GM12878 (cell line): ENCODE measurements around the gene POLR1D. TPM values are rescaled to one million over a fixed set of nuclear protein-coding genes. Genes with fewer than 3 reads are reported as not detected.

Experiments used
- ATAC-seq: fragments of 200-7000 bp; cut with Tn5 transposase; 3 replicates; pipeline ENCODE4 v1.9.1; 2020; ENCODE audit warnings: mild to moderate bottlenecking, moderate library complexity
- BruUV-seq: library from RNA; stranded (reverse); fragments of 400-500 nt; replicated peaks from 2 replicates; lab custom pipeline; 2021; lab: Mats Ljungman, UMichigan
- CTCF ChIA-PET: fragments of 300-600 bp; sonication (Branson Sonifier 250); formaldehyde crosslinking; extraction: SDS; loops from one replicate; lab custom pipeline; 2021; ENCODE audit warnings: inconsistent platforms; lab: Yijun Ruan, JAX
- POLR2A ChIA-PET: fragments of 350-600 bp; formaldehyde crosslinking; extraction: SDS; loops from one replicate; lab custom pipeline; 2021; ENCODE audit warnings: inconsistent platforms; lab: Charles Lee
- RAD21 ChIA-PET: fragments of 300-600 bp; sonication (Branson Sonifier 250); formaldehyde crosslinking; loops from one replicate; lab custom pipeline; 2023; ENCODE audit warnings: antibody characterized with exemption; ENCODE audit not compliant: unreplicated experiment; lab: Charles Lee
- SMC1A ChIA-PET: fragments of 300-600 bp; sonication (Branson Sonifier 250); formaldehyde crosslinking; loops from one replicate; lab custom pipeline; 2023; ENCODE audit not compliant: unreplicated experiment, uncharacterized antibody; lab: Charles Lee
- DNase-seq: peaks from one replicate; pipeline ENCODE4 v3.0.0-alpha.2; 2011; ENCODE audit warnings: low read depth, low spot score
- FAIRE-seq: peaks from 3 replicates; lab custom pipeline; 2011; peaks lifted over from hg19 to GRCh38; lab: Jason Lieb, UNC
- H2AFZ ChIP-seq: 2 replicates; pipeline ENCODE4 v1.6.0; 2011; ENCODE audit warnings: low read depth, low read length, control low read depth; ENCODE audit not compliant: control insufficient read depth
- H3K27ac ChIP-seq: 2 replicates; pipeline ENCODE4 v1.5.1; 2011; ENCODE audit warnings: control low read depth; ENCODE audit not compliant: control insufficient read depth, insufficient read depth
- H3K27me3 ChIP-seq, 2 experiments: replicated peaks in 1 of 2; 2 replicates each; pipeline versions ENCODE4 v1.6.0 to v1.6.1; 2011; ENCODE audit warnings: low read length in 1 of 2; ENCODE audit not compliant: control insufficient read depth in 2 of 2, insufficient read depth in 2 of 2
- H3K36me3 ChIP-seq, 2 experiments: 2 replicates each; pipeline ENCODE4 v1.5.1; 2011; ENCODE audit warnings: low read length in 1 of 2; ENCODE audit not compliant: control insufficient read depth in 2 of 2, insufficient read depth in 2 of 2
- H3K4me1 ChIP-seq: 2 replicates; pipeline ENCODE4 v1.6.1; 2011; ENCODE audit warnings: mild to moderate bottlenecking, low read length, moderate library complexity, mixed read lengths; ENCODE audit not compliant: control insufficient read depth, insufficient read depth
- H3K4me2 ChIP-seq: 2 replicates; pipeline ENCODE4 v1.6.0; 2011; ENCODE audit warnings: control low read depth; ENCODE audit not compliant: control insufficient read depth, insufficient read depth
- H3K4me3 ChIP-seq: fragments of 200-600 bp; sonication (generic); 2 replicates; pipeline ENCODE4 v1.5.1; 2016
- H3K79me2 ChIP-seq: 2 replicates; pipeline ENCODE4 v1.6.0; 2011; ENCODE audit warnings: low read length; ENCODE audit not compliant: control insufficient read depth, insufficient read depth
- H3K9ac ChIP-seq: 2 replicates; pipeline ENCODE4 v1.8.0; 2011; ENCODE audit warnings: low read length, control low read depth, mixed read lengths; ENCODE audit not compliant: control insufficient read depth, insufficient read depth
- H3K9me3 ChIP-seq: replicated peaks from 3 replicates; pipeline ENCODE4 v1.5.1; 2011; ENCODE audit warnings: mild to moderate bottlenecking, low read length; ENCODE audit not compliant: control insufficient read depth, insufficient read depth
- H4K20me1 ChIP-seq: 2 replicates; pipeline ENCODE4 v1.6.0; 2011; ENCODE audit not compliant: control insufficient read depth, insufficient read depth
- CBX5 ChIP-seq: sonication (generic); IDR thresholded peaks from 2 replicates; pipeline ENCODE4 v1.6.1; 2016; ENCODE audit warnings: low read depth, moderate library complexity, mild to moderate bottlenecking, inconsistent platforms
- CREM ChIP-seq: IDR thresholded peaks from 2 replicates; pipeline ENCODE4 v1.6.1; 2014; ENCODE audit warnings: antibody characterized with exemption, low read depth
- JUND ChIP-seq: IDR thresholded peaks from 2 replicates; pipeline ENCODE4 v1.6.1; 2012; ENCODE audit warnings: low read depth, mild to moderate bottlenecking, low read length, improper control_type of control experiment, moderate library complexity
- NBN ChIP-seq: fragments of 450-650 bp; IDR thresholded peaks from 2 replicates; pipeline ENCODE4 v1.6.1; 2016
- RB1 ChIP-seq: fragments of 450-650 bp; formaldehyde crosslinking; IDR thresholded peaks from 2 replicates; pipeline ENCODE4 v1.6.1; 2017; ENCODE audit warnings: mild to moderate bottlenecking, borderline replicate concordance
- ZNF384 ChIP-seq: IDR thresholded peaks from 2 replicates; pipeline ENCODE4 v1.6.1; 2012; ENCODE audit warnings: low read depth, mild to moderate bottlenecking, low read length, improper control_type of control experiment, borderline replicate concordance
- WGBS: methylation state at CpG from one replicate; pipeline ENCODE4 v1.1.6; 2016; ENCODE audit warnings: low lambda C conversion rate; ENCODE audit not compliant: insufficient replicate concordance, insufficient coverage; ENCODE audit errors: missing lambda C conversion rate; 5-methylcytosine and 5-hydroxymethylcytosine counted together
- in situ Hi-C: fragments of 300-500 bp; cut with MboI; formaldehyde crosslinking; loops from 9 replicates; pipeline ENCODE4 v1.14.3; 2018; ENCODE audit warnings: mixed read lengths
- intact Hi-C: fragments of 100-400 bp; cut with micrococcal nuclease; formaldehyde crosslinking; loops from one replicate; pipeline ENCODE4 v1.14.2; 2022; ENCODE audit not compliant: unreplicated experiment
- polyA plus RNA-seq, 11 experiments: library from polyadenylated mRNA; depleted of rRNA in 4 of 11; unstranded in 6 of 11; stranded (reverse) in 5 of 11; fragments of >200 nt; fragmentation: Nextera tagmentation in 4 of 11; fragmentation: Illumina TruSeq in 1 of 11; extraction: Ambion mirVana in 4 of 11; extraction: Trizol in 1 of 11; gene quantifications; 1 replicate in 1 of 11; 2 replicates in 10 of 11; pipeline versions ENCODE4 v1.2.1 to v1.2.3, GENCODE V29; 2011 to 2016; ENCODE audit warnings: inconsistent platforms in 2 of 11, missing spikeins in 2 of 11, low read depth in 1 of 11
- total RNA-seq, 4 experiments: library from RNA; depleted of rRNA in 3 of 4; stranded (reverse); fragments of >200 nt in 3 of 4; fragmentation: Illumina TruSeq in 1 of 4; extraction: Trizol in 1 of 4; gene quantifications; 2 replicates each; pipeline versions ENCODE4 v1.2.1 to v1.2.3, GENCODE V29; 2013 to 2021

POLR1D gene
- total and polyA plus RNA-seq, 10 of the 15 experiments (the other 5 are each of a cell fraction or from before 2014, with no cell fraction given): 119 to 223 (median 160) TPM

DNA sequence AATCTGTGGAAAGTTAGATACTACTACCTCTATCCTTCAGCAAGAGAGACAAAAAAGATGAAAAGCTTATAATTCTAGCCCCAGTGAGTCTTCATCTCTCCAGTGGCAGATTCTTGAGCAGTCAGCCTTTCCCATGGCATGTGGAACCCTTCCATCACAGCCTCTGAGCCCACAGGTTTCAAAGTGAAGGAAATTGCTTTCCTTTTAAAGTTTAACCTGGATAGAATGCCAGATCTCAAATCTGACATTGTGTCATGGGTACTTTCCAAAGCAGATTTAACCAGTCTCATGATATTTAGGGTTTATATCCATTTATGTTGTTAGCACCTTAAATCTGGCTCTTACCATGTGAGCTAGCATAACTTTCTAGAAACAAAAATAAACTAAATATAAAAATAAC lies 39.3 kb downstream of the POLR1D start:
- Histone ChIP-seq H3K4me2 (no peak overlapping the region), H2AFZ (no peak overlapping the region), H3K79me2 (no peaks in the 10 kb centered on the region), H3K36me3 (peaks cover 0 to 14% of the 10 kb centered on the region in 2 experiments; a peak in 3 of 4 replicates), H3K27ac (no peak overlapping the region), H4K20me1 (no peaks in the 10 kb centered on the region; the same call in 1 of the 2 replicates), H3K9ac (no peak overlapping the region), H3K27me3 (no peaks in the 10 kb centered on the region), H3K9me3 (no peaks in the 10 kb centered on the region), H3K4me3 (no peak overlapping the region), H3K4me1 (no peaks in the 10 kb centered on the region)
- in situ Hi-C loops: no loop called here
- SMC1A ChIA-PET: no interaction called here
- no peak for FAIRE-seq
- TF ChIP-seq RB1: no peak
- TF ChIP-seq CREM: no peak
- CTCF ChIA-PET: interaction anchor here (1.4 kb wide), 1 partner anchor 17 kb away, joined by 4 read pairs; no protein-coding TSS in a partner anchor
- POLR2A ChIA-PET: interaction anchor here (1.4 kb wide), 1 partner anchor 15 kb away, joined by 3 read pairs; no protein-coding TSS in a partner anchor
- ATAC-seq: no peak
- no peak for DNase-seq
- RAD21 ChIA-PET: no interaction called here
- intact Hi-C loops: no loop called here
- no TSS peak for BruUV-seq

DNA sequence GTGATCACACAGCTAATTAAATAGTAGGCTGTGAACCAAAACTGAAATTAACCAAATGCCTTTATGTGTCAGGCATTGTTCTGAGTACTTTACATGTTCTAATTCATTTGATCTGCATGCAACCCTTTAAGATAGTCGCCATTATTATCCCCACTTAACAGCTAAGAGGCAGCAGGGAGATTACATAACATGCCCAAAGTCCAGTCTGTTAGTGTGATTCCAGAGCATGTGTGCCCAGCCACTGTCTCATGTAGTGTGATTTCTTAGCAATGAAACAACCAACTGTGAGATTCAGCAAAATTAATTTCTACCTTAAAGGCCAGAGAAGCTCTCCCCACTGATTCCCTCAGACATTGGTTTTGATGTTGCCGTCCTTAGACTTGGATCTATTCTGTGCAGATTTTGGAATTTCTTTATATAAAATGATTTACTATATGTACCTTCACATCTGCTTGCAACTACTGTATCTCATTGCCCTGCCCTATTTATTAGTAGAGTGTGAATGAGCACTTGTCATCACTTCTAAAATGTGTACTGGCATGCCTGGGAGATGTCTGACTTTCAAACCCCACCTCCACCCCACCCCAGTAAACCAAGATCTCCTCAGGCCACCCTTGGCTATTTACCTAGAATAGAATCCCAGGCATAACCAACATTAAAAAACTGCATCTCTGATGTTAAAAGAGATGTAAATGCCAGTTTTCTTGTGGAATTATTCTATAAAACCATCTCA lies 41.2 kb downstream of the POLR1D start:
- Histone ChIP-seq H4K20me1 (no peaks in the 10 kb centered on the region), H3K36me3 (peaks cover 0 to 17% of the 10 kb centered on the region in 2 experiments), H3K27ac (no peak overlapping the region), H3K4me2 (no peak overlapping the region), H3K9me3 (no peaks in the 10 kb centered on the region), H3K79me2 (no peaks in the 10 kb centered on the region), H3K9ac (no peak overlapping the region), H2AFZ (no peak overlapping the region), H3K4me3 (no peak overlapping the region), H3K4me1 (no peaks in the 10 kb centered on the region), H3K27me3 (no peaks in the 10 kb centered on the region)
- ChIA-PET POLR2A (no interaction called here), SMC1A (no interaction called here), RAD21 (no interaction called here), CTCF (interaction anchor here (1.6 kb wide), 1 partner anchor 164 kb away, joined by 4 read pairs; no protein-coding TSS in a partner anchor)
- TF ChIP-seq JUND: no peak
- TF ChIP-seq NBN: no peak
- no peak for TF ChIP-seq ZNF384
- no peak for TF ChIP-seq CBX5
- no peak for ATAC-seq
- BruUV-seq: no TSS peak
- WGBS: 100% methylated on average over 2 of the region's 2 CpGs
- FAIRE-seq: no peak
- intact Hi-C loops: no loop called here
- in situ Hi-C loops: no loop called here
- no peak for DNase-seq
